D721Med (cell line): ENCODE results near the gene OTOP1.
A peak's percentile ranks its signal among the peaks of the same experiment; 100 is the strongest.
"Not testable (repeated sequence)": the region's sequence is repeated elsewhere in the genome, so short reads cannot be mapped to it uniquely, and the experiment has no call there.

Source experiments
- DNase-seq: peaks from one replicate; pipeline ENCODE4 v3.0.0; 2011; ENCODE audit warnings: low spot score; ENCODE audit not compliant: insufficient read length
- FAIRE-seq: peaks from 2 replicates; lab custom pipeline; 2011; peaks lifted over from hg19 to GRCh38; lab: Jason Lieb, UNC
- CTCF ChIP-seq: IDR thresholded peaks from 2 replicates; pipeline ENCODE4 v1.5.1; 2012; ENCODE audit warnings: mild to moderate bottlenecking, control low read depth; ENCODE audit not compliant: insufficient read depth; ENCODE audit errors: missing control alignments

Gene OTOP1

DNA sequence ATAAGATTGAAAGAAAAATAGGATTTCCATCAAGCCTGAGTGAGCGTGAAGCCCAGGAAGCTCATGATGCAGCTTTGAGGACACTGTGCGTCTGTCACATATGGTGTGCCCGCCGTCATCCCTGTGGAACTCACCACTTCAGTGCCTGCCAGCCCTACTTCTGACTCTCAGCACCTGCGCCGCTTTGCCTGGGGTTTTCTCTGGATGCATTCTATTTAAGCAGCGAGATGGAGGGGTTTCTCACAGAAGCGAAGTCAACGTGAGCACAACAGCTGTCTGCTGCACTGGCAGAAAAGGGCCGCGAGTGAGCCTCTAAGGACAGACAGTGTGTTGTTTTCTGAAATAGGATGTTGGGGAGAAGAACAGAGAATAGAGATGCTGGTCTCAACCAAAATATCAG is 27.5 kb upstream of the OTOP1 start:
- FAIRE-seq (no peak), DNase-seq (no peak)
- no peak for TF ChIP-seq CTCF

DNA sequence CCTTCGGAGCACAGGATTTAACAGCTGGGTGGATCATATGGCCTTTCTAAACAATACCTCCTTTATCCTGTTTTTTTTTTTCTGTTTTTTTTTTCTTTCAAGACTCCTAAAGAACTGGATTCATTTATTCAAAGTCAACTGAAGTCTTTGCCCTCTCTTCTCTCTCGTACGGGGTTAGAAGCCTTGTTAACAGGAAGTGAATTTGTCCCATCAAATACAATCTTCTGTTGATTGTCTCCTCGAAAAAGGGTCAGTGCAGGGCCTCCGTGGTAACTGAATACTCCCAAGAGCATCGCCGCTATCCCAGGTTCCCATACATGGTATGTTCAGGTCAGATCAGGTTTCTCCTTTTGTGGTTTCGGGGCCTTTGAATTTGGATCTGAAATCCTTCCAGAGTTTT is 23.1 kb upstream of the OTOP1 start:
- FAIRE-seq (no peak), DNase-seq (no peak)
- no peak for TF ChIP-seq CTCF

DNA sequence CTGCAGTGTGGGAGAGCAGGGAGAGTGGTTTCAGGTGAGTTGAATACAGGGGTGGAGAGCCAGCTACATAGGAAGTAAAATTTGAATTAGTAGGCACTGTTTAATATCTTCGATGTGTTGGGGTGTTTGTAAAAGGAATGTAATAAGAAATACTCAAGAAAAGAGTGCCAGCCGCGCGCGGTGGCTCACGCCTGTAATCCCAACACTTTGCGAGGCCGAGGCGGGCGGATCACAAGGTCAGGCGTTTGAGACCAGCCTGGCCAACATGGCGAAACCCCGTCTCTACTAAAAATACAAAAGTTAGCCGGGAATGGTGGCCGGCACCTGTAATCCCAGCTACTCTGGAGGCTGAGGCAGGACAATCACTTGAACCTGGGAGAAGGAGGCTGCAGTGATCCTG is 22.6 kb upstream of the OTOP1 start:
- FAIRE-seq, result not testable (repeated sequence)

DNA sequence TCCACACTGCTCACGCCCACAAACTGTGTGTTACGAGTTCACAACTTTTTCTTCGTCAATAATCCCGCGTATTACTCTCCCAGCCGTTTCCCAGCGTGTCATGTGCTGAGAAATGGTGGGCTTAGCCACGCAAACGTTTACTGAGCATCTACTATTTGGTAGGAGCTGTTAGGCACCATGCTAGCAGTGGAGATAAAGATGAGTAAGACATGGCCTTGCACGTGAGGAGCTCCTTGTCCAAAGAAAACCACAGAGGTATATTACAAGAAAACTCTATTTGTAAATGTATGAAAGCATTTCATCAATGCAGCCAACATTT is 22.1 kb upstream of the OTOP1 start:
- no peak for TF ChIP-seq CTCF
- FAIRE-seq, result no peak

More for the DNA sequence above, 22.6 kb upstream of the OTOP1 start:
- DNase-seq, result not testable (repeated sequence)

GRCh38 chr4:4248029-4248884 is 21.5 kb upstream of the OTOP1 start, which contains the start of gene TMEM128:
TMEM128 (minus strand) TSS chr4:4248223; CDS start chr4:4248202, 21 bp downstream.
- DNase-seq, result peak; percentile 87
- no peak for TF ChIP-seq CTCF
- no peak for FAIRE-seq

More for the DNA sequence above, 22.1 kb upstream of the OTOP1 start:
- DNase-seq, result no peak

DNA sequence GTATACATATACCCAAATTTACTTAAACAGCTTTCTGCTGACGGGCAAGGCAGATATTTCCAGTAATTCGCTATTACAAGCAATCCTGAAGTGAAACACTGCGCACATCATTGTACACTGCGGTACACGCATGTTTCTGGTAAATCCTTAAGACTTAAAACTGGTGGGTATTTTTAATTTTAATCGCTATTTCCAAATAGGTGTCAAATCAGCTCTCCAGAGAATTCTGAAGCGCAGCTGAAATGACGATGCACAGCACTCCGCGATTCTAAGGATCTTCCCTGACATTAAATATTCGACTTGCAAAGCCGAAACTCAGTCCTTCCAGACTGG is 20.9 kb upstream of the OTOP1 start:
- FAIRE-seq (no peak), DNase-seq (no peak)
- no peak for TF ChIP-seq CTCF

- no peak for FAIRE-seq
These were observed 18.4 kb upstream of the OTOP1 start for GRCh38 chr4:4245172-4245571.

GRCh38 chr4:4239551-4239950 is 12.8 kb upstream of the OTOP1 start:
- not testable (repeated sequence) for FAIRE-seq, DNase-seq

More at GRCh38 chr4:4245172-4245571, 18.4 kb upstream of the OTOP1 start:
- DNase-seq, result no peak
- TF ChIP-seq CTCF, result no peak
